ENCODE data around the gene KARS1.
A peak's percentile ranks its signal among the peaks of the same experiment; 100 is the strongest.
"Not testable (repeated sequence)": the region's sequence is repeated elsewhere in the genome, so short reads cannot be mapped to it uniquely, and the experiment has no call there.

Gene KARS1

GRCh38 chr16:75622761-75623605 lies 24.5 kb downstream of the KARS1 start, which contains the start of gene ADAT1:
Gene ADAT1, minus strand, starts transcription at chr16:75623281. Its CDS starts 2,482 bp downstream, at chr16:75620799.
- DNase-seq, result peak; percentile 98

- DNase-seq, result no peak
These were observed 26.3 kb downstream of the KARS1 start for GRCh38 chr16:75621170-75621477.

GRCh38 chr16:75620326-75621169 lies 26.9 kb downstream of the KARS1 start:
- DNase-seq, result no peak

- DNase-seq, result no peak
These were observed 28.7 kb downstream of the KARS1 start for GRCh38 chr16:75618780-75619179.

- DNase-seq, result no peak
These were observed 30.3 kb downstream of the KARS1 start for GRCh38 chr16:75617121-75617520.

- DNase-seq, result no peak
These were observed 30.9 kb downstream of the KARS1 start for GRCh38 chr16:75616521-75617010.

- DNase-seq, result no peak
These were observed 31.8 kb downstream of the KARS1 start for GRCh38 chr16:75615619-75616018.

GRCh38 chr16:75614066-75614897 lies 33.2 kb downstream of the KARS1 start:
- DNase-seq, result no peak

GRCh38 chr16:75606507-75606906 lies 41.0 kb downstream of the KARS1 start:
- DNase-seq, result no peak

- no peak for DNase-seq
These were observed 44.2 kb downstream of the KARS1 start for GRCh38 chr16:75603241-75603640.

- DNase-seq, result no peak
These were observed 47.8 kb downstream of the KARS1 start for GRCh38 chr16:75599452-75600277.

- DNase-seq, result no peak
These were observed 53.3 kb downstream of the KARS1 start for GRCh38 chr16:75593825-75594820.

GRCh38 chr16:75593308-75593707 lies 54.2 kb downstream of the KARS1 start:
- no peak for DNase-seq

GRCh38 chr16:75591927-75592326 lies 55.5 kb downstream of the KARS1 start:
- DNase-seq, result not testable (repeated sequence)

- peak; percentile 89 for DNase-seq
These were observed 56.3 kb downstream of the KARS1 start for GRCh38 chr16:75590920-75591843.

- peak; percentile 71 for DNase-seq
These were observed 58.2 kb downstream of the KARS1 start for GRCh38 chr16:75589306-75589705.

- DNase-seq, result no peak
These were observed 58.7 kb downstream of the KARS1 start for GRCh38 chr16:75588716-75589115.

GRCh38 chr16:75584108-75584507 lies 63.4 kb downstream of the KARS1 start:
- no peak for DNase-seq

GRCh38 chr16:75579281-75579834 lies 68.1 kb downstream of the KARS1 start:
- no peak for DNase-seq
